Measurements from ENCODE around the gene SLC39A11. TPM values are rescaled to one million over a fixed set of nuclear protein-coding genes. Genes with fewer than 3 reads are reported as not detected.

Gene SLC39A11
- total RNA-seq, 1 experiment from 2014 or later, result 46.4 TPM

DNA sequence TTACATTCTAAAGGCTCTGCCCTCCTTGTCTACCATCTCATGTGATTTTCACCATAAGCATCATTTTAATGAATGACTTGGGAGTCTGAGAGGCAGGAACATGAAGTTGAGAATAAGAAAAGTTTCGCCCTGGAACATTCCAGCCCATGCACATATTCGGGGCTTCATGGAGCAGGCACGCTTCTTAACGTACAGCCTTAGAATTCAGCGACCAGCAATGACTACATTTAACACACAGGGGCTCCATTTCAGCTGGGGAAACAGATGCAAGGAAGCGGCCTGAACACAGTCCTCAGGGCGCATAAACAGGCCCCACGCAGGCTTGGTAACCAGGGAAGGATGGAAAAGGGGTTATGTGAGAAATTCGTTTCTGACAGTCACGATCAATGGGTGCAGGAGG lies 357.4 kb downstream of the SLC39A11 start (continued):
- no peak for TF ChIP-seq YY1 (IDR thresholded peaks at IDR 0.05; ENCODE audit: extremely low read depth, insufficient replicate concordance, low read depth, low read length)
- TF ChIP-seq, protein P1, sequence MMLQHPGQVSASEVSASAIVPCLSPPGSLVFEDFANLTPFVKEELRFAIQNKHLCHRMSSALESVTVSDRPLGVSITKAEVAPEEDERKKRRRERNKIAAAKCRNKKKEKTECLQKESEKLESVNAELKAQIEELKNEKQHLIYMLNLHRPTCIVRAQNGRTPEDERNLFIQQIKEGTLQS (IDR thresholded peaks at IDR 0.05), result no peak
- no peak for TF ChIP-seq ZFX (IDR thresholded peaks at IDR 0.05)

DNA sequence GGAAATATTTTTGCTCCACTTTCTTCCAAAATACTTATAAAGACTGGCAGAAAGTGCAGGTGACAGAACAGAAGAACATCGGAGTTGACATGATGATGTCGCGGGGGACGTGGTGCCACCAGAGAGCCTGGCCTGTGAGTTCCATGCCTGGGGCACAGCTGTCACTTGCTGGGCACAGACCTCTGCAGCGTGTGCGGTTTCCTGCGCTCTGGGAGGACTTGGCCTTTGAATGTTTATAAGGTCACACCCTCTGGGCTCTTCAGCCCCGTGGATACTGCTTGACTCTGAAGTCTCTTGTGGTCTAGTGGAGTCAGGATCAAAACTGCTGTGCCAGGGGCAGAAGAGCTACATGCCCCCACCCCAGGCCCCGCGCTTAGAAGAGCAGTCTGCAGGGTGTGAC lies 357.9 kb downstream of the SLC39A11 start:
- Histone ChIP-seq H3K36me3 (ENCODE audit: control insufficient read depth in 1 of 2, insufficient read depth in 2 of 2, low read length in 2 of 2) (no peaks in the 10 kb centered on the region), H3K27ac (ENCODE audit: low read depth, low read length) (no peak overlapping the region), H3K9me2 (ENCODE audit: insufficient read depth) (no peaks in the 10 kb centered on the region), H4K20me1 (ENCODE audit: insufficient read depth) (no peaks in the 10 kb centered on the region), H3K9me3 (ENCODE audit: control insufficient read depth in 1 of 2, insufficient read depth in 1 of 2, low read depth in 1 of 2, low read length in 2 of 2) (no peaks in the 10 kb centered on the region), H3K27me3 (ENCODE audit: insufficient read depth, low read length) (no peaks in the 10 kb centered on the region), H3K4me3 (replicated peaks in 1 of 2; ENCODE audit: low read depth in 1 of 2, low read length in 2 of 2) (no peak overlapping the region), H3K9ac (ENCODE audit: low read length) (no peak overlapping the region), H2AFZ (ENCODE audit: low read depth, low read length, poor library complexity, severe bottlenecking) (no peak overlapping the region), H3K79me2 (ENCODE audit: insufficient read depth, low read length) (no peaks in the 10 kb centered on the region), H3K4me2 (ENCODE audit: low read length) (no peak overlapping the region), H3K4me1 (ENCODE audit: control insufficient read depth in 1 of 2, insufficient read depth in 2 of 2, low read length in 2 of 2) (no peaks in the 10 kb centered on the region)
- ATAC-seq, result no peak
- no peak for DNase-seq (ENCODE audit: low read depth, low spot score)
- ChIA-PET CTCF (no interaction called here), POLR2A (no interaction called here), RAD21 (ENCODE audit: low non-redundant PET in 1 of 2, low total read pairs in 2 of 2, uncharacterized antibody in 2 of 2, unreplicated experiment in 2 of 2) (no interaction called here)
- TF ChIP-seq POLR2AphosphoS5 (IDR thresholded peaks at IDR 0.05; ENCODE audit: low read depth, low read length), result no peak
- TF ChIP-seq, protein P2, sequence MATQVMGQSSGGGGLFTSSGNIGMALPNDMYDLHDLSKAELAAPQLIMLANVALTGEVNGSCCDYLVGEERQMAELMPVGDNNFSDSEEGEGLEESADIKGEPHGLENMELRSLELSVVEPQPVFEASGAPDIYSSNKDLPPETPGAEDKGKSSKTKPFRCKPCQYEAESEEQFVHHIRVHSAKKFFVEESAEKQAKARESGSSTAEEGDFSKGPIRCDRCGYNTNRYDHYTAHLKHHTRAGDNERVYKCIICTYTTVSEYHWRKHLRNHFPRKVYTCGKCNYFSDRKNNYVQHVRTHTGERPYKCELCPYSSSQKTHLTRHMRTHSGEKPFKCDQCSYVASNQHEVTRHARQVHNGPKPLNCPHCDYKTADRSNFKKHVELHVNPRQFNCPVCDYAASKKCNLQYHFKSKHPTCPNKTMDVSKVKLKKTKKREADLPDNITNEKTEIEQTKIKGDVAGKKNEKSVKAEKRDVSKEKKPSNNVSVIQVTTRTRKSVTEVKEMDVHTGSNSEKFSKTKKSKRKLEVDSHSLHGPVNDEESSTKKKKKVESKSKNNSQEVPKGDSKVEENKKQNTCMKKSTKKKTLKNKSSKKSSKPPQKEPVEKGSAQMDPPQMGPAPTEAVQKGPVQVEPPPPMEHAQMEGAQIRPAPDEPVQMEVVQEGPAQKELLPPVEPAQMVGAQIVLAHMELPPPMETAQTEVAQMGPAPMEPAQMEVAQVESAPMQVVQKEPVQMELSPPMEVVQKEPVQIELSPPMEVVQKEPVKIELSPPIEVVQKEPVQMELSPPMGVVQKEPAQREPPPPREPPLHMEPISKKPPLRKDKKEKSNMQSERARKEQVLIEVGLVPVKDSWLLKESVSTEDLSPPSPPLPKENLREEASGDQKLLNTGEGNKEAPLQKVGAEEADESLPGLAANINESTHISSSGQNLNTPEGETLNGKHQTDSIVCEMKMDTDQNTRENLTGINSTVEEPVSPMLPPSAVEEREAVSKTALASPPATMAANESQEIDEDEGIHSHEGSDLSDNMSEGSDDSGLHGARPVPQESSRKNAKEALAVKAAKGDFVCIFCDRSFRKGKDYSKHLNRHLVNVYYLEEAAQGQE (IDR thresholded peaks at IDR 0.05; ENCODE audit: low read depth), result no peak
- TF ChIP-seq, protein P3, sequence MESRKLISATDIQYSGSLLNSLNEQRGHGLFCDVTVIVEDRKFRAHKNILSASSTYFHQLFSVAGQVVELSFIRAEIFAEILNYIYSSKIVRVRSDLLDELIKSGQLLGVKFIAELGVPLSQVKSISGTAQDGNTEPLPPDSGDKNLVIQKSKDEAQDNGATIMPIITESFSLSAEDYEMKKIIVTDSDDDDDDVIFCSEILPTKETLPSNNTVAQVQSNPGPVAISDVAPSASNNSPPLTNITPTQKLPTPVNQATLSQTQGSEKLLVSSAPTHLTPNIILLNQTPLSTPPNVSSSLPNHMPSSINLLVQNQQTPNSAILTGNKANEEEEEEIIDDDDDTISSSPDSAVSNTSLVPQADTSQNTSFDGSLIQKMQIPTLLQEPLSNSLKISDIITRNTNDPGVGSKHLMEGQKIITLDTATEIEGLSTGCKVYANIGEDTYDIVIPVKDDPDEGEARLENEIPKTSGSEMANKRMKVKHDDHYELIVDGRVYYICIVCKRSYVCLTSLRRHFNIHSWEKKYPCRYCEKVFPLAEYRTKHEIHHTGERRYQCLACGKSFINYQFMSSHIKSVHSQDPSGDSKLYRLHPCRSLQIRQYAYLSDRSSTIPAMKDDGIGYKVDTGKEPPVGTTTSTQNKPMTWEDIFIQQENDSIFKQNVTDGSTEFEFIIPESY (IDR thresholded peaks at IDR 0.05; ENCODE audit: extremely low read depth, insufficient replicate concordance, low read length), result no peak
- TF ChIP-seq, protein P4, sequence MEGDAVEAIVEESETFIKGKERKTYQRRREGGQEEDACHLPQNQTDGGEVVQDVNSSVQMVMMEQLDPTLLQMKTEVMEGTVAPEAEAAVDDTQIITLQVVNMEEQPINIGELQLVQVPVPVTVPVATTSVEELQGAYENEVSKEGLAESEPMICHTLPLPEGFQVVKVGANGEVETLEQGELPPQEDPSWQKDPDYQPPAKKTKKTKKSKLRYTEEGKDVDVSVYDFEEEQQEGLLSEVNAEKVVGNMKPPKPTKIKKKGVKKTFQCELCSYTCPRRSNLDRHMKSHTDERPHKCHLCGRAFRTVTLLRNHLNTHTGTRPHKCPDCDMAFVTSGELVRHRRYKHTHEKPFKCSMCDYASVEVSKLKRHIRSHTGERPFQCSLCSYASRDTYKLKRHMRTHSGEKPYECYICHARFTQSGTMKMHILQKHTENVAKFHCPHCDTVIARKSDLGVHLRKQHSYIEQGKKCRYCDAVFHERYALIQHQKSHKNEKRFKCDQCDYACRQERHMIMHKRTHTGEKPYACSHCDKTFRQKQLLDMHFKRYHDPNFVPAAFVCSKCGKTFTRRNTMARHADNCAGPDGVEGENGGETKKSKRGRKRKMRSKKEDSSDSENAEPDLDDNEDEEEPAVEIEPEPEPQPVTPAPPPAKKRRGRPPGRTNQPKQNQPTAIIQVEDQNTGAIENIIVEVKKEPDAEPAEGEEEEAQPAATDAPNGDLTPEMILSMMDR (IDR thresholded peaks at IDR 0.05 in 2 of 3, conservative IDR thresholded peaks at IDR 0.05 in 1 of 3; ENCODE audit: borderline replicate concordance in 1 of 3, insufficient read depth in 1 of 3, low read depth in 2 of 3, low read length in 2 of 3), result no peak
- no peak for TF ChIP-seq ZNF274 (IDR thresholded peaks at IDR 0.05; ENCODE audit: low read depth, low read length)
- TF ChIP-seq POLR2A (IDR thresholded peaks at IDR 0.05; ENCODE audit: borderline replicate concordance, extremely low read depth, insufficient read depth, insufficient read length), result no peak
- no peak for TF ChIP-seq CBX3 (IDR thresholded peaks at IDR 0.05; ENCODE audit: low read depth)
- no peak for TF ChIP-seq TCF7L2 (IDR thresholded peaks at IDR 0.05; ENCODE audit: borderline replicate concordance, extremely low read depth, insufficient read depth, insufficient read length)
- TF ChIP-seq RAD21 (IDR thresholded peaks at IDR 0.05; ENCODE audit: low read depth), result no peak
- no TSS peak for BruUV-seq (replicated peaks)
- intact Hi-C loops (cut with micrococcal nuclease), result no loop called here
